ENCODE measurements around the gene USP49. TPM values are rescaled to one million over a fixed set of nuclear protein-coding genes. Genes with fewer than 3 reads are reported as not detected.
A peak's percentile ranks its signal among the peaks of the same experiment; 100 is the strongest.

USP49 gene
- total and polyA plus RNA-seq, 2 of the 13 experiments (the other 11 are each of a cell fraction or from before 2014, with no cell fraction given): 2.9 to 4.3 TPM

- BruUV-seq (replicated peaks): no TSS peak
- Histone ChIP-seq H3K79me2 (ENCODE audit: insufficient read depth, low read length) (peaks cover 6% of the 10 kb centered on the region), H3K27ac (ENCODE audit: extremely low read length, insufficient read depth, low read length) (no peak overlapping the region), H3K4me2 (ENCODE audit: low read depth, low read length) (no peak overlapping the region), H3K4me3 (replicated peaks in 1 of 3; ENCODE audit: insufficient read depth in 1 of 3, low read depth in 2 of 3, low read length in 3 of 3) (no peak overlapping the region), H3K4me1 (ENCODE audit: insufficient read depth, low read length) (peaks cover 11% of the 10 kb centered on the region), H3K36me3 (replicated peaks in 1 of 2; ENCODE audit: control insufficient read depth in 1 of 2, insufficient read depth in 2 of 2, low read length in 2 of 2) (peaks cover 59 to 79% of the 10 kb centered on the region in 2 experiments), H2AFZ (ENCODE audit: low read length) (no peak overlapping the region), H4K20me1 (ENCODE audit: insufficient read depth, low read length) (peaks cover 7% of the 10 kb centered on the region; the same call in 1 of the 2 replicates), H3K9me3 (ENCODE audit: low read length) (no peaks in the 10 kb centered on the region), H3K27me3 (ENCODE audit: control insufficient read depth in 1 of 2, insufficient read depth in 2 of 2, low read length in 2 of 2) (no peaks in the 10 kb centered on the region), H3K9ac (ENCODE audit: insufficient read depth, low read depth, low read length) (no peak overlapping the region)
- POLR2A ChIA-PET: interaction anchor here (7.4 kb wide), 1 partner anchor 10 kb away, joined by 45 read pairs; the partner anchor contains the start of genes BYSL and MED20
- no peak for FAIRE-seq
- peak; percentile 54 for TF ChIP-seq CEBPB (IDR thresholded peaks at IDR 0.05; ENCODE audit: borderline replicate concordance, low read depth, low read length)
- no peak for TF ChIP-seq BCL3 (CRISPR knock-in tag; IDR thresholded peaks at IDR 0.05)
- no peak for TF ChIP-seq FOXJ3 (CRISPR knock-in tag; IDR thresholded peaks at IDR 0.05; ENCODE audit: borderline replicate concordance)
- no peak for TF ChIP-seq PBX3 (CRISPR knock-in tag; IDR thresholded peaks at IDR 0.05; ENCODE audit: borderline replicate concordance)
- in situ Hi-C loops (cut with HindIII; ENCODE audit: extremely low pct_ligation_motif_present, low pct_unique_long_range_greater_than_20kb): no loop called here
- WGBS (ENCODE audit: low lambda C conversion rate): 95% methylated on average over 2 of the region's 2 CpGs
- no peak for DNase-seq (ENCODE audit: low spot score)
- CTCF ChIA-PET (ENCODE audit: low intra/inter-chr PET ratio, low total read pairs): no interaction called here
- intact Hi-C loops (cut with micrococcal nuclease; ENCODE audit: unreplicated experiment): no loop called here
- no peak for ATAC-seq
These were observed 36.6 kb upstream of the USP49 start for GRCh38 chr6:41931792-41932191.

DNA sequence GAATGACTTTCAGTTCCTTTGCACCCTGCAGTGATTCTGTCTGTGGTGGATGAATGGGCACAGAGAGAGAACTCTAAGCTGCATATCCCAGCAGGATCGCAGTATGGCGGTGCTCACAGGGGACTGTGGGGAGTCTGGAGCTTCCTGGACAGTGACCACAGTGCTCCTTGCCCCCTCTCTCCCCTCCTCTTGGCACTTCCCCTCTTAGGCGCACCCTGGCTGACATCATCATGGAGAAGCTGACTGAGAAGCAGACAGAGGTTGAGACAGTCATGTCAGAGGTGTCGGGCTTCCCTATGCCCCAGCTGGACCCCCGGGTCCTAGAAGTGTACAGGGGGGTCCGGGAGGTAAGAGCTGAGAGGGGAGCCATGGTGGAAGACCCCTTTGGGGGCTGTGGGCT is 34.7 kb upstream of the USP49 start:
- in situ Hi-C loops (cut with HindIII; ENCODE audit: extremely low pct_ligation_motif_present, low pct_unique_long_range_greater_than_20kb) (no loop called here), intact Hi-C loops (cut with micrococcal nuclease; ENCODE audit: unreplicated experiment) (no loop called here)
- 100% methylated on average over 6 of the region's 6 CpGs for WGBS (ENCODE audit: low lambda C conversion rate)
- Histone ChIP-seq H3K4me1 (ENCODE audit: insufficient read depth, low read length) (peaks cover 2% of the 10 kb centered on the region; the same call in 1 of the 2 replicates), H3K27me3 (ENCODE audit: control insufficient read depth in 1 of 2, insufficient read depth in 2 of 2, low read length in 2 of 2) (no peaks in the 10 kb centered on the region), H2AFZ (ENCODE audit: low read length) (no peak overlapping the region), H3K9ac (ENCODE audit: insufficient read depth, low read depth, low read length) (no peak overlapping the region), H3K36me3 (replicated peaks in 1 of 2; ENCODE audit: control insufficient read depth in 1 of 2, insufficient read depth in 2 of 2, low read length in 2 of 2) (peaks cover 59 to 81% of the 10 kb centered on the region in 2 experiments), H3K79me2 (ENCODE audit: insufficient read depth, low read length) (peaks cover 14% of the 10 kb centered on the region), H3K4me3 (replicated peaks in 1 of 3; ENCODE audit: insufficient read depth in 1 of 3, low read depth in 2 of 3, low read length in 3 of 3) (no peak overlapping the region), H3K4me2 (ENCODE audit: low read depth, low read length) (no peak overlapping the region), H4K20me1 (ENCODE audit: insufficient read depth, low read length) (no peaks in the 10 kb centered on the region; the same call in 1 of the 2 replicates), H3K9me3 (ENCODE audit: low read length) (no peaks in the 10 kb centered on the region), H3K27ac (ENCODE audit: extremely low read length, insufficient read depth, low read length) (no peak overlapping the region)
- ChIA-PET CTCF (ENCODE audit: low intra/inter-chr PET ratio, low total read pairs) (no interaction called here), POLR2A (interaction anchor here (2.0 kb wide), 1 partner anchor 9 kb away, joined by 7 read pairs; the partner anchor contains the start of genes BYSL and MED20)
- FAIRE-seq (no peak), ATAC-seq (no peak), DNase-seq (ENCODE audit: low spot score) (no peak)
- TF ChIP-seq MTA1 (CRISPR knock-in tag; IDR thresholded peaks at IDR 0.05; ENCODE audit: borderline replicate concordance): no peak
- no peak for TF ChIP-seq DNMT3B (CRISPR knock-in tag; conservative IDR thresholded peaks at IDR 0.05)
- 0 out of 4 replicates have a peak, but pooled peaks of 1 of the 2 experiments have one; percentile 28 for TF ChIP-seq POLR2A (IDR thresholded peaks at IDR 0.05; ENCODE audit: insufficient read depth in 1 of 2, low read depth in 2 of 2, low read length in 2 of 2)
- BruUV-seq (replicated peaks): no TSS peak
